Stimulated activated naive CD8-positive, alpha-beta T cell treated with anti-CD3 and anti-CD28 coated beads, Interleukin-15, amount 100 ng/mL, for 72 hours (primary cell): ENCODE data around the gene TGM4.

Experiments used
- ATAC-seq: fragments of 150-1000 bp; cut with Tn5 transposase; 2 replicates; pipeline ENCODE4 v1.10.0; 2021; ENCODE audit warnings: mild to moderate bottlenecking, moderate library complexity
- DNase-seq, 2 donors: peaks; one replicate each; pipeline ENCODE4 v3.0.0; 2021 to 2022
- H3K27ac Mint-ChIP-seq, 2 donors: one replicate each; pipeline ENCODE4 v1.8.0; 2022; ENCODE audit warnings: mild to moderate bottlenecking in 2 of 2, mixed read lengths in 2 of 2, moderate library complexity in 2 of 2
- H3K27me3 Mint-ChIP-seq: one replicate; pipeline ENCODE4 v1.8.0; 2022; ENCODE audit warnings: mixed read lengths
- H3K4me1 Mint-ChIP-seq: one replicate; pipeline ENCODE4 v1.8.0; 2022; ENCODE audit warnings: mild to moderate bottlenecking, mixed read lengths
- H3K4me3 Mint-ChIP-seq, 2 donors: one replicate each; pipeline ENCODE4 v1.8.0; 2022; ENCODE audit warnings: mild to moderate bottlenecking in 2 of 2, mixed read lengths in 2 of 2, moderate library complexity in 1 of 2
- H3K9me3 Mint-ChIP-seq, 2 donors: one replicate each; pipeline ENCODE4 v1.8.0; 2022; ENCODE audit warnings: mixed read lengths in 2 of 2

Gene TGM4

GRCh38 chr3:44918581-44918980, 44.2 kb downstream of the TGM4 start:
- Mint-ChIP-seq H3K27me3 (no peaks in the 10 kb centered on the region), H3K9me3 (no peaks in the 10 kb centered on the region), H3K4me3 (no peak overlapping the region), H3K4me1 (no peaks in the 10 kb centered on the region), H3K27ac (no peak overlapping the region)
- DNase-seq = no peak
- no peak for ATAC-seq

- Mint-ChIP-seq H3K4me3 (no peak overlapping the region), H3K9me3 (no peaks in the 10 kb centered on the region), H3K27me3 (no peaks in the 10 kb centered on the region), H3K27ac (peak overlapping the region in 1 of 2 donors; percentile 77), H3K4me1 (no peaks in the 10 kb centered on the region)
- ATAC-seq (no peak), DNase-seq (no peak)
Observed at GRCh38 chr3:44920081-44920480, 45.7 kb downstream of the TGM4 start.

- no peaks in the 10 kb centered on the region for H3K27me3 Mint-ChIP-seq
- H3K4me3 Mint-ChIP-seq = no peak overlapping the region
- ATAC-seq (no peak), DNase-seq (no peak)
- H3K9me3 Mint-ChIP-seq = no peaks in the 10 kb centered on the region
- peak overlapping the region in 1 of 2 donors; percentile 29 for H3K27ac Mint-ChIP-seq
- no peaks in the 10 kb centered on the region for H3K4me1 Mint-ChIP-seq
Observed at GRCh38 chr3:44923632-44924456, 49.4 kb downstream of the TGM4 start.

- no peak overlapping the region for H3K4me3 Mint-ChIP-seq
- DNase-seq (no peak), ATAC-seq (no peak)
- H3K27me3 Mint-ChIP-seq = no peaks in the 10 kb centered on the region
- no peak overlapping the region for H3K27ac Mint-ChIP-seq
- no peaks in the 10 kb centered on the region for H3K9me3 Mint-ChIP-seq
- H3K4me1 Mint-ChIP-seq = no peaks in the 10 kb centered on the region
Observed at GRCh38 chr3:44924457-44925084, 50.2 kb downstream of the TGM4 start.

GRCh38 chr3:44926172-44926571, 51.8 kb downstream of the TGM4 start:
- H3K9me3 Mint-ChIP-seq = no peaks in the 10 kb centered on the region
- H3K27me3 Mint-ChIP-seq = no peaks in the 10 kb centered on the region
- H3K4me3 Mint-ChIP-seq = no peak overlapping the region
- DNase-seq (no peak), ATAC-seq (no peak)
- H3K4me1 Mint-ChIP-seq = no peaks in the 10 kb centered on the region
- no peak overlapping the region for H3K27ac Mint-ChIP-seq

GRCh38 chr3:44926921-44927320, 52.5 kb downstream of the TGM4 start:
- no peaks in the 10 kb centered on the region for H3K9me3 Mint-ChIP-seq
- H3K4me1 Mint-ChIP-seq = no peaks in the 10 kb centered on the region
- no peaks in the 10 kb centered on the region for H3K27me3 Mint-ChIP-seq
- no peak overlapping the region for H3K27ac Mint-ChIP-seq
- H3K4me3 Mint-ChIP-seq = no peak overlapping the region
- ATAC-seq = no peak
- DNase-seq = no peak

GRCh38 chr3:44927371-44927770, 53.0 kb downstream of the TGM4 start:
- no peak for ATAC-seq
- no peak overlapping the region for H3K4me3 Mint-ChIP-seq
- no peaks in the 10 kb centered on the region for H3K9me3 Mint-ChIP-seq
- H3K27me3 Mint-ChIP-seq = no peaks in the 10 kb centered on the region
- H3K27ac Mint-ChIP-seq = peak overlapping the region in 1 of 2 donors; percentile 48
- no peak for DNase-seq
- H3K4me1 Mint-ChIP-seq = no peaks in the 10 kb centered on the region

- H3K27ac Mint-ChIP-seq = no peak overlapping the region
- no peak for ATAC-seq
- H3K9me3 Mint-ChIP-seq = no peaks in the 10 kb centered on the region
- no peak overlapping the region for H3K4me3 Mint-ChIP-seq
- H3K27me3 Mint-ChIP-seq = no peaks in the 10 kb centered on the region
- H3K4me1 Mint-ChIP-seq = no peaks in the 10 kb centered on the region
- DNase-seq = no peak
Observed at GRCh38 chr3:44929782-44930181, 55.4 kb downstream of the TGM4 start.

- no peaks in the 10 kb centered on the region for H3K27me3 Mint-ChIP-seq
- no peak for DNase-seq
- no peaks in the 10 kb centered on the region for H3K4me1 Mint-ChIP-seq
- no peak for ATAC-seq
- no peak overlapping the region for H3K4me3 Mint-ChIP-seq
- H3K27ac Mint-ChIP-seq = peak overlapping the region in 1 of 2 donors; percentile 80
- H3K9me3 Mint-ChIP-seq = no peaks in the 10 kb centered on the region
Observed at GRCh38 chr3:44930911-44931310, 56.5 kb downstream of the TGM4 start.

- Mint-ChIP-seq H3K4me1 (no peaks in the 10 kb centered on the region), H3K27ac (no peak overlapping the region), H3K4me3 (no peak overlapping the region), H3K9me3 (no peaks in the 10 kb centered on the region), H3K27me3 (no peaks in the 10 kb centered on the region)
- DNase-seq (no peak), ATAC-seq (no peak)
Observed at GRCh38 chr3:44931791-44932190, 57.4 kb downstream of the TGM4 start.

- Mint-ChIP-seq H3K27ac (no peak overlapping the region), H3K4me3 (no peak overlapping the region), H3K27me3 (no peaks in the 10 kb centered on the region), H3K4me1 (no peaks in the 10 kb centered on the region), H3K9me3 (no peaks in the 10 kb centered on the region)
- no peak for DNase-seq
- no peak for ATAC-seq
Observed at GRCh38 chr3:44932271-44932670, 57.9 kb downstream of the TGM4 start.

- DNase-seq (no peak), ATAC-seq (no peak)
- H3K4me1 Mint-ChIP-seq = no peaks in the 10 kb centered on the region
- H3K27me3 Mint-ChIP-seq = no peaks in the 10 kb centered on the region
- peak overlapping the region; percentile 34 to 57 for H3K27ac Mint-ChIP-seq
- no peak overlapping the region for H3K4me3 Mint-ChIP-seq
- no peaks in the 10 kb centered on the region for H3K9me3 Mint-ChIP-seq
Observed at GRCh38 chr3:44932986-44933944, 58.9 kb downstream of the TGM4 start.

GRCh38 chr3:44939581-44940036, 65.2 kb downstream of the TGM4 start:
- H3K27ac Mint-ChIP-seq = no peak overlapping the region
- H3K4me1 Mint-ChIP-seq = no peaks in the 10 kb centered on the region
- ATAC-seq = no peak
- DNase-seq = no peak
- no peak overlapping the region for H3K4me3 Mint-ChIP-seq
- H3K9me3 Mint-ChIP-seq = no peaks in the 10 kb centered on the region
- H3K27me3 Mint-ChIP-seq = no peaks in the 10 kb centered on the region

- Mint-ChIP-seq H3K4me3 (no peak overlapping the region), H3K27ac (no peak overlapping the region), H3K27me3 (no peaks in the 10 kb centered on the region), H3K4me1 (no peaks in the 10 kb centered on the region), H3K9me3 (no peaks in the 10 kb centered on the region)
- no peak for DNase-seq
- ATAC-seq = no peak
Observed at GRCh38 chr3:44942202-44942921, 68.0 kb downstream of the TGM4 start.

- ATAC-seq = no peak
- no peaks in the 10 kb centered on the region for H3K9me3 Mint-ChIP-seq
- no peak overlapping the region for H3K27ac Mint-ChIP-seq
- DNase-seq = no peak
- peaks cover 20% of the 10 kb centered on the region for H3K4me1 Mint-ChIP-seq
- H3K4me3 Mint-ChIP-seq = no peak overlapping the region
- H3K27me3 Mint-ChIP-seq = no peaks in the 10 kb centered on the region
Observed at GRCh38 chr3:44948239-44948638, 73.8 kb downstream of the TGM4 start.
